CD4-positive, alpha-beta T cell treated with Interleukin-17A for 4 hours (primary cell): ENCODE data around the gene KIRREL3.

Experiments
- DNase-seq: peaks from one replicate; pipeline ENCODE4 v3.0.0-alpha.2; 2020; ENCODE audit warnings: mixed read lengths

Gene KIRREL3

DNA sequence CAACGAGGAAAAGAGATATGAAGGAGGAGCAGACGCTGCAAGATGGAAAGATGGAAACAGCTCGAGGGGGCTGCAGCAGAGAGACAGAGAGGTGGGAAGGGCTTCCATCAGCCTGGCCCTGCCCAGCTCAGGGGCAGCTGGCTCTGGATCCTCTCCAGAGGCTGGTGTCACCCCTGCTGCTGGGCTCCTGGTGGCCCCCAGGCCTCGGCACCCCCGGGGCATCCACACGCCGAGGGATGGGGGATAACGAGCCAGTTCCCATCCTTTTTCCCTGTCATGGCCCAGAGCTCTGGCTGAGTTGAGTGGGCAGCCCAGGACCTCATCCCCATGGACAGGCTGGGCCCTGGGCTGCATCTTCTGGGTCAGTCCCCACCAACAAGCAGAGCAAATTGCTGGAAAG lies 542.8 kb downstream of the KIRREL3 start:
- no peak for DNase-seq

DNA sequence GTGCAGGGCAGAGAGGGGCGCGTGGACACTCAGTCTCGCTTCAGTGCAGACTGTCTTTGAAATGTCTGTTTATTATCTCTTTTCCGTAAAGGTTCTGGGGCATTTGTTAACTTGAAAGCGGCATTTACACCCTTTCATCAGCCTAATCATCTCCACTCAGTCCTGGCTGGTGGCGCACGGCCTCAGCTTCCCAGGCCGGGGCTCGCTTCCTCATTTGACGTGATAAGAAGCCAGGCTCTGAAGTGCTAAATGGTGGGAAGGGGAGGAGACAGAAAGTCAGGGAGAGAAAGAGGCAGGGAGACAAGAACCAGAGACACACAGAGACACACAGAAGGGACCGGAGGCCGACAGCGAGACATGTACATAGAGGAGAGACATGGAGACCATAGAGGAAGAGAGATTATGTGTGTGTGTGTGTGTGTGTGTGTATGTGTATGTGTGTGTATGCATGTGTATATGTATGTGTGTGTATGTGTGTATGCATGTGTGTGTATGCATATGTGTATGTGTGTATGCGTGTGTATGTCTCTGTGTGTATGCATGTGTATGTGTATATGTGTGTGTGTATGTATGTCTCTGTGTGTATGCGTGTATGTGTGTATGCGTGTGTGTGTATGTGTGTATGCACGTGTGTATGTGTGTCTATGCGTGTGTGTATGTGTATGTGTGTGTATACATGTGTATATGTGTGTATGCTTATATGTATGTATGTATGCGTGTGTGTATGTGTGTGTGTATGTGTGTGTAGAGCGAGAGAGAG lies 543.6 kb downstream of the KIRREL3 start:
- no peak for DNase-seq

DNA sequence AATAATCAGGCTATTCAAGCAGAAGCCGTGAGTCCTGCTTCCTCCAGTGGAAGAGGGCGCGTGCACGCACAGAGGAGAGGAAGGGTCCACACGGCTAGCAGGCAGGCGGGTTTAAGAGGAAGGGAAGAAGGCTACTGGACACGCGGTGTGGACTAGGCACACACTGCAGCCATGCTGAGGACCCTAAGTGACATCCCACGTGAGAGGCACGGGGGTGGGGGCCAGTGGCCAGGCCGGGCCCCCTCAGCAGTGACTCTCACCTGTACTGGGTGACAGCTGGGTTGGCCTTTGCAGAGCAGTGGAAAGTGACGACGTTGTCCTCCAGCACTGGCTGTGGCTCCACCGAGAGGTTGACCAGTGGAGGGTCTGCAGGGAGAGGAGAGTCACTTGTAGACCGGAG lies 544.5 kb downstream of the KIRREL3 start:
- DNase-seq, result no peak

DNA sequence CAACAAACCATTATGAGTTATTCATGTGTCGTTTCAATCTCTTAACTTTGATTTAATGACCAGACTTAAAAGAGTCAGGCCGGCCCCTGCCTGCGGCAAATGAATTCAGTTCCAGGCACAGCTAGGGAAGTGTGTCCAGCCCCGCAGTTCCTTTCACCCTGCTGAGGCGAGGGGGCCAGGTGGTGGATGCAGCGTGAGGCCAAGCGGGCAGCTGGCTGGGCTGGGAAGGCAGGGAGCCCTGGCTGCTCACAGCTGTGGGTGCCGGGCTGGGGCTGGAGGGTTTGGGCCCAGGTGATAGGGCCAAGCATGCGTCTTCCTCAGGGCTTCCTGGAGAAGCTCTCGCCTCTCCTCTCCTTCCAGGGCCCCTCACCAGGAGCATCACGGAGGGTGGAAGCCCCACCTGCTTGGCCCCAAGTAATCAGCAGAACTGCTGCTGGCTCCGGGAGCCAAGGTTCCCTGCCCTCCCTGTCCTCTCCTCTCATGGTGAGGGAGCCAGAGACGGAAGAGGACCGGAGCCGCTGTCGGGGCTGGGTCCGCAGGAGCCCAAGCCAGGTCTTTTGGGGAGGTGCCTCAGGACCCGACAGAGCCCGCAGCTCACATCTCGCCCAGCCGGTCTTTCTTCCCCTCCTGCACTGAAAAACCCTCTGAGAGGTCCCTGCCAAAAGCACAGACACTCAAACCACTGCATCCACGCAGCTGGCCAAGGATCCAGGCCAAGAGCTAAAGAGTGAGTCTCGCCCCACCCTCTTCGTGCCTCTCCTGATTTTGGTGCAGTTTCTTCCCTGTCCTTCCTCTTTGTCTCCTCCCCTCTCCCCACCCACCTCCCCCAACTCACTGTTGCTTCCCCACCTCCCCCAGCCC lies 548.1 kb downstream of the KIRREL3 start:
- no peak for DNase-seq

DNA sequence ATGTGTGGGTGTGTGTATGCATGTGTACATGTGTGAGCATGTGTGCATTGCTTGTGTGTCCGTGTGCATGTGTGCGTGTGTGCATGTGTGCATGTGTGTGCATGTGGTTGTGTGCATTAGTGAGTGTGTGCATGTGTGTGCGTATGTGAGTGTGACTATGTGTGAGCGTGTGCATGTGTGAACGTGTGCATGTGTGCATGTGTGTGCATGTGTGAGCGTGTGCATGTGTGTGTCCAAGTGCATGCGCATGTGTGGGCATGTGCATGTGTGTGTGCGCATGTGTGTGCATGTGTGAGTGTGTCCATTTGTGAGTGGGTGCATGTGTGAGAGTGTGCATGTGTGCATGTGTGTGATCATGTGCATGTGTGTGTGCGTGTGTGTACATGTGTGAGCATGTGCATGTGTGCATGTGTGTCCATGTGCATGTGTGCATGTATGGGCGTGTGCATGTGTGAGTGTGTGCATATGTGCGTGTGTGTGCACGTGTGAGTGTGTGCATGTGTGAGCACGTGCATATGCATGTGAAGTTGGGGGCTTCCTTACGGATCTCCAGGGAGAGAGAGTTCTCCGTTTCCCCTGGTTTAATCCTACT lies 549.3 kb downstream of the KIRREL3 start:
- no peak for DNase-seq

DNA sequence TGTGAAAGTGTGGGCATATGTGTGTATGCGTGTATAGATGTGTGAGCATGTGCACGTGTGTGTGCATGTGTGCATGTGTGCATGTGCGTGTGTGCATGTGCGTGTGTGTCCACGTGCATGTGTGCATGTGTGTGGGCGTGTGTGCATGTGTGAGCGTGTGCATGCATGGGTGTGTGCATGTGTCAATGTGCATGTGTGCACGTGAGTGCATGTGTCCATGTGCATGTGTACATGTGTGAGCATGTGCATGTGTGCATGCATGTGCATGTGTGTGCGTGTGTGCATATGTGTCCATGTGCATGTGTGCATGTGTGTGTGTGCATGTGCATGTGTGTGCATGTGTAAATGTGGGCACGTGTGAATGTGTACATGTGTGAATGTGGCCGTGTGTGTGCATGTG lies 549.8 kb downstream of the KIRREL3 start:
- DNase-seq, result no peak

DNA sequence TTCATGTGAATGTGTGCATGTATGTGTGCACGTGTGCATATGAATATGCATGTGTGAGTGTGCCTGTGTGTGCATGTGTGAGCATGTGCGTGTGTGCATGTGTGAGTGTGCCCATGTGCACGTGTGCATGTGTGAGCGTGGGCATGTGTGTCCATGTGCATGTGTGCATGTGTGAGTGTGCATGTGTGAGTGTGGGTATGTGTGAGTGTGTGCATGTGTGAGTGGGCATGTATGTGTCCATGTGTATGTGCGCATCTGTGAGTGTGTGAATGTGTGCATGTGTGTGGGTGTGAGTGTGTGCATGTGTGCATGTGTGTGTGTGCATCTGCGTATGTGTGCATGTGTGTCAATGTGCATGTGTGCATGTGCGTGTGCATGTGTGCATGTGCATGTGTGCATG lies 550.4 kb downstream of the KIRREL3 start:
- no peak for DNase-seq

DNA sequence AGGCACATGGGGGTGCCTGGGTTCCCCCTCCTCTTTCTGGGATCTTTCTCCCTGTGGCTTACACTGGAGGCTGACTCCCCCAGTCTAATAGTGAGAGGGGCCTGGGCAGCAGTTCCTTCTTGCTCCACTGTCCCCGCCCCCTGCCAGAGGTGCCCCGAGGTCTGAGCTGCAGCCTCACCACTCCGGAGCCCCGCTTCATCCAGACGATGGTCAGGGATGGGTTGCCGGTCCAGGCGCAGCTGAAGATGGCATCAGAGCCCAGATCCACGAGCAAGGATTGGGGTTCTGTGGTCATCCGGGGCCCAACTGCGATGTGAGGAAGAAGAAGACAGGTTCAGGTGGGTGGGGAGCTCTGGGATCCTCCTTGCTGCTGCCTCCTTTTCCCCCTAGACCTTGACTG lies 554.0 kb downstream of the KIRREL3 start:
- no peak for DNase-seq

DNA sequence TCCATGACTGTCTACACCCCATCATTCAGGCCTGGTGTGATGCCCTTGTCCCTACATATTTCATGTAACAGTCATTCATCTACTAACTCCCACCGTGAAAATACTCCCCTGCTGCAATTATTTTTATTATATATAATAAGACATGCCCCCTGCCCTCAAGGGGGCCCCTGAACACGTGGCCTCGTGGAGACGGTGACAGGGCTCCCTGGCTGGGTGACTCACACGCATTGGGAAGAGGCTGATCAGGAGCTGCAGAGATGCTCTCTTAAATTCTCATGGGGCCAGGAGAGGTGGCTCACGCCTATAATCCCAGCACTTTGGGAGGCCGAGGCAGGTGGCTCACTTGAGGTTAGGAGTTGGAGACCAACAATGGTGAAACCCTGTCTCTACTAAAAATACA lies 556.5 kb downstream of the KIRREL3 start:
- DNase-seq, result no peak

DNA sequence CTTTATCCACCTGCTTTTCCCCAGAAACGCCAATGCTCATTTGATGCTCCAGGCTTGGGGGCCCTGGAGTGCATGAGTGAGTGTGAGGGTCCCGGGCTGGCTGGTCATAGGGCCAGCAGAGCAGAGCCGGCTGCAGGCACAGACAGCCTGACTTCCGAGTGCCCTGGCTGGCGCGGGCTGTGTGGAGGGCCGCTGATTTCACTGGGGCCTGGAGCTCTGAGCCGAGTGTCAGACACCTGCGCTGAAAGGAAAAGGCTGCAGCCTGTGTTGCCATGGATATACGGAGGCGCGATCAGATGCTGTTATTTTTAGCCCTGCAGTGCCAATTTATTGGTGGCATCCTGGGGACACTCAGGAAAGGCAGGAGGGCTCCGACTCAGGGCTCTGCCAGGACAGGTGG lies 557.5 kb downstream of the KIRREL3 start:
- no peak for DNase-seq

DNA sequence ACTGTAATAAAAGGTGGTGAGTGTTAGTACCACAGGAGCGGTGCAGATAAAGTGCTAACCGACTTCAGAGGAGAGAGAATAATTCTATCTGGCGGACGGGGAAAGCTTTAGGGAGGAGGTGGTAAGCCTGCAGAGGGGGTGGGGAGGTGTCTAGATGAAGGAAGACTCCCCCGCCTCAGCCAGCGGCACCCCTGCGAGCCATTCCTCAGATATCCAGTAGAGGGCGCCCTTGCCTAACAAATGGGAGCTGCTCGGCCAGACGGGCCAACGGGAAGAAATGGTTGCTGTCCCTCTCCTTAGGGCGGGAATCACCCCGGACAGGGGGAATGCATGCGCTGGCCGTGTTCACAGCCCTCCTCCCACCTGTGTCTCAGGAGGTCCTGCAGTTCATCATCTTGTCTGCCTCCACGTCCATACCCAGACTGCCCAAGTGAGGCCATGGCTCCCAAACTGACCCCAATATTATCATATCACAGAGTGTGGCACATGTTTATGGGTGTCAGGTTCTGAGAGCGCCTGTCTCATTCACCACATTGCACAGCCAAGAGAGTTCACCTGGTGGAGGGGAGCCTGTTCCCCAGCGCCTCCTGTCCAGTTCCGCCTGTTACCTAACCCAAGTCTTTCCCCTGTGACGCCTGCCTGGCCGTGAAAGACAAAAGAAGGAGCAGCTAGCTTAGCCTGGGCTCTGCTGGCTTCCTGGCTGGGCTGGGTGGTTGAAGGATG lies 559.6 kb downstream of the KIRREL3 start:
- peak; percentile 70 for DNase-seq

DNA sequence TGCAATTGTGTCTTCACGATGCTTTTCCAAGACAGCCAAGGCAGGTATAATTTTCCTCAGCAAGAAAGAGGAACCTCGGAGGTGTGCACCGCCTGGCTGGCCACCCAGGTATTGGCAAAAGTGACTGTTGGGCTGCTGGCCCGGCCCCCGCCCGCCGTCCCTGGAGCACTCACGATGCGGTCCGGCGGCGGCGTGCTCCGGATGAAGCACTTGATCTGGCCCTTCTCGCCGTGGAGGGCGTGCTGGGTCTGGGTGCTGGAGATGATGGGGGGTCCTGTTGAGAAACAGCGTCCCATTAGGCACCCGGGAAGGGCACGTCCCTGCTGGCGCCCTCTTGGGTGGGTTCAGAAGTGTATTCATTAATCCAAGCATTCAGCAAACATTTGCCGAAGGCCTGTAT lies 560.3 kb downstream of the KIRREL3 start:
- DNase-seq, result no peak

DNA sequence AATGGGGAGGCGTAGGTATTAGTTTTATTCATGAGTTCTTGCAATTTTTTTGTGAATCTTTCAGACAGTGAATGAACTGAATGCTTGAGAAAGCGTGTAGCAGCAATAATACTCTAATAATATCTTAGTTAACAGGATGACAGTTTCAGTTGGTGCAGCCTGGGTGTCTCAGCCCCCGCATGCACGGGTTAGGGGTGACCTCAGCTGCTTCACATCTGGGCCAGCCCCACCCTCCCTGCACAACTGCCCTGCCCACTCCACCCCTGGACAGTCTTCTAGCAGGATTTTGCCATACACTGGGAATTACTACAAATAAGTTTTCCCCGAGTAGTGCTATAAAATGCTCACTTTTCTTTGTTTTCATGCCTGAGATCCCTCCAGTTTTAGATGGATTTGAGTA lies 561.9 kb downstream of the KIRREL3 start:
- DNase-seq, result no peak

DNA sequence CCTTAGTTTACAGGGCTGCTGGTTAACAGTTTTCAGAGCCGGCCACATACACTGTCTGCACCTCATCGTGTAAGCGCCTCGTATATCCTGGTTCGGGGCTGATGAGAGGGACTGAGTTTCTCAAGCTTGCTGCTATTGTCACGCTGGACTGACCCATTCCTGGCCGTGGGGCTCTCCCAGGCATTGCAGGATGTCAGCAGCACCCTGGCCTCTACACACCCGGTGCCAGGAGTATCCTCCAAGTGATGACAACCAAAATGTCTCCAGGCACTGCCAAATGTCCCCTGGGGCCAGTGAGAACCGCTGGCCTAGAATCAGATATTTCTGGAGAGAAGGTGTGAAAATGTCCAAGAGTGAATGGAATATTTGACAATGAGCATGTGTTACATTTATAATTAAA lies 562.3 kb downstream of the KIRREL3 start:
- DNase-seq, result no peak

DNA sequence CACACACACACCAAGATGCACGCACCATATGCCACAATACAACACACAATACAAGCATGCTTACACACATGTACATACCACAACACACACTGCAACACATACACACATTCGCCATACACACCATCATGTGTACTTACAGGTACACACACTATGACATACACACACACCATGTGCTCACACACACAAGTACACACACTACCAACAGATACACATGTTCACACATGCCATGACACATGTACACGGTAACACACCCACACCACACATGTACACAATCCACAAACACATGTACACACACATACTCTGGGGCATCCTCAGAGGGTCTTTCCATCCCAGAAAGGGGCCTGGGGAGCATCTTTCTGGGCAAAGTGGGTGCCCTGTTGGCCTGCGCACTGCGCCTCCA lies 562.8 kb downstream of the KIRREL3 start:
- DNase-seq, result no peak

DNA sequence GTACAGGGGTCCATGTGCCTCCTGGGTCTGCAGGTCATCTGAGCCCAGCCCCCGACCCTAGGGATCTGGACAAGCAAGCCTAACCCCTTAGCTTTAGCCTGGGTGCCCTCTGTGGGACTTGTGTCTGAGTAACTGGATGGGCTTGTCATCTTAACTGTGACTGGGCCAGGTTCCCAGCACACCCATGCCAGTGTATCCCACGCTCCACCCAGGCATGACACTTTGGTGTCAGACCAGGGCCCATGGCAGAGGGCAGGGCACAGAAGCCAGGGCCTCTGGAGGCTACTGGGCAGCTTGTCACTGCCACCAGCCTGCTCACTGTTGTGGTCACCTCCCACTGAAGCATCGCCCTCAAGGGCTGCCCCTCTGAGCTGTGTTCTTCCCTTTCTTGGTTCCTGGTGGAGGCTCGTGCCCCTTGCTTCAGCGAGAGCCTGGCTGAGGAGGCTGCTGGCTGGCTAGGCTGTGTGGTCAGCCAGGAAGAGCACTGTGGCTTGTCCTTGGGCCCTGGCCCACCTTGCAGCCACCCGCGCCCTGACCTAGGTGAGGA lies 564.3 kb downstream of the KIRREL3 start:
- no peak for DNase-seq

DNA sequence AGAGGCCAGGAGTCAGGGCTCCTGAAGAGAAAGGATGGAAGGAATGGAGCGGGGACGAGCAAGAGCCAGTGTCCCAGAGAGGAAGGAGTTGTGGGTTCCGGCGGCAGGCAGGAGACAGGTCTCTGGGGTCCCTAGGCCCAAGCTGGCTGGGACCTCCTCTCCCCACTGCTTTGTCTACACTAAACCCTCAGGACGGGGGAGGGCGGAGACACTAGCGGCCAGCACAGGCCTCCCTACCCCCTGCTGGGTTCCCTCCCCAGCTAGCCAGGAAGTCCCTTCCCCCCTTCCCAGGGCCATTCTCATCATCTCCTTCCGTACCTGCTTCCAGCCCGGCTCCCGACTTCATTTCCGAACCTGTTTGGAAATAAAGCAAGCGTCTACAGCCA lies 565.6 kb downstream of the KIRREL3 start:
- DNase-seq, result no peak

DNA sequence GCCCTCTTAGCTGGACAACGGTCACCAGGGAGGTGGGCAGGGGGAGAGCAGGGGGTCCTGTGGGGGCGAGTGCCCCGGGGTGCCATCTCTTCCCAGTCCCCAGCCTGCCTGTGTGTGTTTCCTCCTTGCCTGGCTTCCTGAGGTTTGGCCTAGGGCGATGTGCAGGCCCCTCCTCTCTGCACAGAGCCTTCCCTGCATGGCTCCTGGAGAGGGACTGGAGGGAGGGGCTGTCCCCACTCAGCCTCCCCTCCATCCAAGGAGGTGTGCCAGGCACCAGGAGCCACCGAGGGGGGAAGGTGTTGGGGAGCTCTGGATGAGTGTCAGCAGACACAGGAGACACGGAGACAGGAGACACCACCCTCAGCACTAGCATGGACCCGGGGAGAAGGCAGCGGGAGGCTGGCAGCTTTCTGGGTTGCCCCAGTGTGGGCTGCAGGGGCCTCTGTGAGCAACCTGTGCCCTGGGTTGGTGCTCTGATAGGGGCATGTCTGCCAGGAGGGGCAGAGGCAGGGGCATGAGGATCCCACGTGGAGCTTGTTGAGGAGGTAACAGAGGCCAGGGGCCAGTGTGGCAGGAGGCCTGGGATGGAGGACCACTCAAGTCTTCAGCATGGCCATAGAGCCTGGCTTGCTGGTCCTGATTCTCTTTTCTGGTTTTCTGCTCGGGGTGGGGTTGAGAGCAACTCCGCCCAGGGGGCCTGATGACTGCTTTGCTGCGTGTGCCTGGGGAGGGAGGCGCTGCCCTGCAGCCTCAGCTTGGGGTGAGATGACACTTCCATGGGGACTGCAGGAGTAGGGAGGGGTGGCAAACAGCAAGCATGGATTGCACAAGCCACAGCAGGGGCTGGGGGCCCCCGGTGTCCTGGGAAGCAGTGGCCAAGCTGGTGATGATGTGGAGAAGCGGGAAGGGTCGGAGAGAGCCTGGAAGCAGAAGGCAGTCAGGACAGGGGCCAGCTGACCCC lies 566.3 kb downstream of the KIRREL3 start:
- no peak for DNase-seq

DNA sequence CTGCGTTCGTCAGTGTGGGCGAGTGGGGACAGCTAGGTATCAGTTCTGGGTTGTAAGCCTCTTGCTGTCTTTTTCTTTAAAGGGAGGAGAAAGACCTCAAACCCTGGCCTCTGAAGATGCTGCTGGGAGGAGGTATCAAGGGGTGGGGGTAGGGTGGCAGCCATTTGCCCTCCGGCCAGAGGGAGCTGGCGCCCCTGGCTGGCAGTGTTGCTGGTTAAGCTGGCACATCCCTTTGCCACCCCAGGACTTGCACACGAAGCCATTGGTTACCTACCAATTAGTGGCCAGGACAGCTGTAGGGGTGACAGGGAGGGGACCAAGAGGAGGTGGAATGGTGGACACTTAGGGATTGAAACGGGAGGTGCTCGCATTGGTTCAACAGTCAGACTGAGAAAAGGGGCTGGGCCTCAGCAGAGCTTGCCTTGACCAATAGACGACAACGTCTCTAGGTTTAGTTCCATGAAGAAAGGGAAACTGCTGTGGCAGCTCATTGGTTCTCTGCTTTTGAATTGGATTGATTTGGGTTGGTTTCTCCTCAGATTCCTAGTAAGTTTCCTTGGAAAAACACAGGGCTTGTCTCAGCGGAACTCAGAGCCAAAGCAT lies 567.2 kb downstream of the KIRREL3 start:
- DNase-seq, result no peak

DNA sequence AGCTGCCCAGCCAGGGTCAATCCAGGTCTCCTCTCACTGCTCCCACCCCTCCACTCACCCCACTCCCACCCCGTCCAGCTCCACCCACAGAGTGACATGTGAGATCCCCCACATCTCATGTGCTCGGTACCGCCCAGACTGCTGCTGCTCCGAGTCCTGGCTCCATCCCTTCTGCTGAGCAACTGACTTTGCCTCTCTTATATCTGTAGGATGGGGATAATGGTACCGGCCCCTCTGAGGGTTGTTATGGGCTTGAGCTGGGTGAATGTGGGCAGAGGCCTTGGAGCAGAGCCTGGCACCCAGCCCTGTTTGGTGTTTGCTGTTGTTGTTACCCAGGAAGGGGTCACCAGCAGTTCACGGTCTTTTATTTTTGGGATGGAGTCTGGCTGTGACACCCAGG lies 568.0 kb downstream of the KIRREL3 start:
- no peak for DNase-seq

DNA sequence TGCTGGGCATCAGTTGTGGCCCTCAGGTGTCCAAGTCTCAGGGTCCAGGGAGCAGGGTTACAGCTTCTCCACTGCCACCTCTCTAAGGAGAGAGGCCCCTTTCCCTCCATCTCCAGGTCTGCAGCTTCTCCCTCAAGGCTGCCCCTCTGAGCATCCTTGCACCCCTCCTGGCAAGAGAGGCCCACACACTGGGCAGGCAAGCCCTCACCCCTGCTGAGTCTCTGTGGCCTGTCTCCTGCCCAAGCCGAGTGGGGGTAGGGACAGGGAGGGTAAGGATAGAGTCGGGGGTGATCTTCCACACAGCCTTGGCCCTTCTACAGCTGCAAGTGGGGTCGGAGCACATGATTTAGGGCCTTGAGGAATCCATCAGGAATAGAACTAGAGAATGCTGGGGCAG lies 568.5 kb downstream of the KIRREL3 start:
- DNase-seq, result no peak
